Measurements from ENCODE around the gene GPATCH4.

DNA sequence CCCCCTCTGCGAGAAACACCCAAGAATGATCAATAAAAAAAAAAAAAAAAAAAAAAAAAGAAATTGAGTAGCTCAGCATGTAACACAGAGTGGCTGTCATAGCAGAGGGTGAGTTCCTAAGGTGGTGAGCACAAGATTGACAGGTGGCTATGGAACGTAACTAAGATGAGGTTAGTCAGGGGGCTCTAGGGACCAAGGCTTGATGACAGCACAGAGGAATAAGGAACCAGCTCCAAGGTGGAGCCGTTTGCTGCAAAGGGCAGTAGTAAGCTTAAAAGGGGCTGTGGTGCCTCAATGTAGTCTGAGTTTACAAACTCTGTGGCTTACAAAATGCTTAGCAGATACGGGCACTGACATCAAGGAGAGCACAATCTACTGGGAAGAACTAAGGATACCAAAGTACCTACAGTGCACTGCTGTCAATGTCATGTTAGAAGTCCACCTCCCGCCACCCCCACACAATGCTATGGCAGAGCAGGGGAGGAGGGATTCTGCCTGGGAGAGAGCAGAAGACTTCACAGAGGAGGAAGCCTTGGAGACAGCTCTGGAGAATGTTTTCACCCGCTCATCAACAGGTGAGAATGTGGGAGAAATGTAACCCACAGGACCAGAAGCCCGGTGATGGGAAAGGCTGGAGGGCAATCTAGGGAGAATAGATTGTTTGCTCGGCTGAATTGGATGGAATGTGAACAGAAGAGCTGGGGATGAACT, 42.0 kb downstream of the GPATCH4 start:
- TF ChIP-seq ZNF274 (IDR thresholded peaks at IDR 0.05; ENCODE audit: low read depth, low read length): no peak
- TF ChIP-seq YY1 (IDR thresholded peaks at IDR 0.05; ENCODE audit: insufficient read depth, insufficient read length): no peak
